ENCODE data around the gene PKIB.

The PKIB gene

DNA sequence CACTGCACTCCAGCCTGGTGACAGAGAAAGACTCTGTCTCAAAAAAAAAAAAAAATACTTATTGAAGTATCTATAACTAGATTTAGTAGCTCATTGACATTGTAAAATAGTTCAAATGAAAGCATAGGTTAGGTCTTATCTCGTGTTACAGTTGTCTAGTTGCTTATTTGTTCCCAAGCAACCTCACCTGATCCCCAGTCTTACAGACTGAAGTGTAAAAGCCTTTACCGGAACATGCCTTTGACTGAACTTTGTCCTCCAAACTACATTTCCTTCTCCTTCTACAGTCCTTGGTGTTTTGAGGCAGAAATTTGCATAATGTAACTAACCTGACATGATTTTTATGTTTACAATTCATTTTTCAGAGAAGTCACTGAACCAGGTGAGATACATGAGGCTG lies 61.0 kb downstream of the PKIB start:
- no peak for DNase-seq

DNA sequence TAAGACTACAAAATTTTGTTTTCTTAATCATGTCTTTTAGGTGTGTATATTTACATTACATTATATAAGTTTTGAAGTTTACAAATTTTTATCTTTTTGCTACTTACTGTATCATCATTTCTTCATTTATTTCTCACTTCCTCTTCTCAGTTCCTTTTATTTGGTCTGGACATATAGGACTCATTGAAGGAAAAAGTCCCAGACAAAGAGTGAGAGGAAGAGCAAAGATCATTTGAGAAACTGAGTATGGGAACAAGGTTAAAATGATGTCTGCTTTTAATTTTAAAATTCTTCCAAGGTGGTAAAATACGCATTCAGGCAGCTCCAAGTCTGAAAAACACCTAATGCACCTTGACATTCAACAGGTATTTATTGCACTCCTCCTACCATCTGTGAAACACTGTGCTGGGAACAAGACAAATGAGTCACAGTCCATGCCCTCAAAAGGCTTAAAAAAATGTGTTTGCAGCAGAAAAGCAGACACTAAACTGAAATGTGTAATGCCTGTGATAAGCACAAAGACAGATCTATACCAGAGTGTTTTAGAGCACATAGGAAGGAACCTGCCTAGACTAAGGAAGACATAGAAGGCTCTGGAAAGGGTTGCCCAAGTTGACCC lies 63.2 kb downstream of the PKIB start:
- DNase-seq: no peak

DNA sequence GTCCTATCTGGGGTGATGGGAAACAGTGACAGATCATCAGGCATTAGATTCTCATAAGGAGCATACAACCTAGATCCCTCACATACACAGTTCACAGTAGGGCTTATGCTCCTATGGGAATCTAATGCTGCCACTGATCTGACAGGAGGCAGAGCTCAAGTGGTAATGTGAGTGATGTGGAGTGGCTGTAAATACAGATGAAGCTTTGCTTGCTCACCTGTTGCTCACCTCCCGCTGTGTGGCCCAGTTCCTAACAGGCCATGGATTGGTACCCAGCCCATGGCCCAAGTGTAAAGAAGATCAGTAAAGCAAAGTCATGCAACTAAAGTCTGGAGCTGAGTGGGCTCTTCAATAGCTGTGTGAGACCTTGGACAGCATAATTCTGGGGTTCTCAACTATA lies 65.9 kb downstream of the PKIB start:
- DNase-seq: no peak

DNA sequence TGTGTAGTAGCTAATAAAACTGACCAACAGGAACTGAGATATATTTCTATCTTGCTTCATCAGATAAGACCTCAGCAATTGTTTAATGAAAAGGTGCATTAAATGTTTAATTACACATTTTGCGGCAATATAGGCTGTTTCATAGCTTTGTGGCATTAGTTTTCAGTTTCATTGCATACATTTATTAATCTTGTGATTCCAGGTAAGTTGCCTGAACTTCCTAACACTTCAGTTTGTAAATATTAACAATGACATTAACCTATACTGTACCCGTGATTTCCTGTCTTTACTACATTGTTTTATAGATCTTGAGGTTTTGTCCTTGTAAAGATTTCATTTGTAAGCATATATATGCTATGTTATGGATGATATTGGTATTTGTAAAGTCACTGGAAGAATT lies 66.5 kb downstream of the PKIB start:
- no peak for DNase-seq

DNA sequence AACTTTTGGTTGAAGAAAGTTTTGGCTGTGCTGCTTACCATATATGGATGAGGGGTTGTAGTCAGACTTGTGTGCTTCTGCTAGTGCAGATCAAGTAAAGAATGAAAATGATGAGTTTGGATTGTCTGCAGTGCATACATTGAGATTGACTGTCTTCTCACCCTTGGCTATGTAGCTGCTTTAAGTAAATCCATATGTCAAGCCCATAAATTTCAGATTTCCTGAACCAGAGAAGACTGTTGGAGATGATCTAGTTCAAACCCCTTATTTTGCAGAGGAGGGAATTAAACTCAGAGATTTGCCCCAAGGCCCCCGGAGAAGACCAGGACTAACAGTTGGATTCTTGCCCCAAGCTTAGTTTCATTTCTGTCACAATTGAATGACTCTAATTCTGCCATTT lies 67.2 kb downstream of the PKIB start:
- DNase-seq: no peak

DNA sequence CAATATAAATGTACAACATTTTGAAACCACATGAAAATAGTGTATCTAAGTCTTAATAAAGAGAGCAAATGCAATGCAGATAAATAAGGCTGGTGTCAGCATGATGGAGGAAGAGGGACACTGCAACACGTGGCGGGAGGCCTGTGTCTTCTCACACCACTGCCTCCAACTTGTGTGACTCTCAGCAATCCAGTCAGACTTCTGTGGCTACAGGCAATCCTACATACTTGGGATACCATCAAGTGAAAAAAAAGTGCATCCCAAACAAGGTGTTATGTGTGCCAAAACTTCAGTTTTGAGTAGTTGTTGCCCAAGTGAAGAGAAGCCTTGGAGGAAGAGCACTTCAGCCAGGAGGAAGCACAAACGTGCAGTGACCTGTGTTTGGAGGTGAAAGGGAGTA lies 68.6 kb downstream of the PKIB start:
- no peak for DNase-seq

DNA sequence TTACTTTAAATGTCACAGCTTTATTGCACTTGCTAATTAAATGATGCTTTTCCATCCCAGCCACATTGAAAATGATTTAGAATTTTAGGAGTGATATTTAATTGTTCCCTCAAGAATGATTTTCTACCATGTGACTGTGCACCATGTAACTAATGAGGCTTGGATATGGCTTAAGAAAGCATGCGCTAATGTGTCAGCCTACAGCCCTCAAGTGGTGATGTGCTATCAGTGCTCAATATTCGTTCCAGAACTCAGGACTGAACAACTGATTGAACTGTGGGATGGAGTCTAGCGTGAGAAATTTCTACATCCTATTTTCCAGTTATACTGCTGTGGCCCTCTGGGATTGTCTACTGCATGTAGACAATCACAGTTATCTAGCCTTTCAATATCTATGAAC lies 71.5 kb downstream of the PKIB start:
- DNase-seq: no peak

DNA sequence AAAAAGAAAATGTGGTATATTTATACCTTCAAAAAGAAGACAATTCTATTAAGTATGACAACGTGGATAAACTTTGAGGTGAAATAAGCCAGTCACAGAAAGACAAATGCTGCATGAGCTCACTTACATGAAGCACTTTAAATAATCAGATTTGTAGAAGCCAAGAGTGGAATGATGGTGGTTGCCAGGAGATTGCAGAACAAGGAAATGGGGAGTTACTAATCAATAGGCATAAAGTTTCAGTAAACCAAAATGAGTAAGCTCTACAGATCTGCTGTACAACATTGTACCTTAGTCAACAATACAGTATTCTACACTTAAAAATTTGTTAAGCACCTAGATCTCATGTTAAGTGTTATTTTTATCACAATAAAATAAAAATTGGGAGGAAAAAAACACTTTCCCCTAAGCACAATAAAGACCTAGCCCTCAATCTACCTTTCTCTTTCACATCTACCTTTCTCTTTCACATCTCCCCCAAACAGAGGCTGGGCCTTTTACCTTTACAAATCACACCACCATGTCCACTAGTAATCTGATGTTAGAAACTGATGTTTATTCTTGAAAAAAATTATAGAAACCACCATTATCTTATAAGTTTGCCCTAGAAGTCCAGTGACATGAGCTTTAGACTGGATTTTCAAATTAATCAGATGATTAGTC lies 73.9 kb downstream of the PKIB start:
- no peak for DNase-seq

DNA sequence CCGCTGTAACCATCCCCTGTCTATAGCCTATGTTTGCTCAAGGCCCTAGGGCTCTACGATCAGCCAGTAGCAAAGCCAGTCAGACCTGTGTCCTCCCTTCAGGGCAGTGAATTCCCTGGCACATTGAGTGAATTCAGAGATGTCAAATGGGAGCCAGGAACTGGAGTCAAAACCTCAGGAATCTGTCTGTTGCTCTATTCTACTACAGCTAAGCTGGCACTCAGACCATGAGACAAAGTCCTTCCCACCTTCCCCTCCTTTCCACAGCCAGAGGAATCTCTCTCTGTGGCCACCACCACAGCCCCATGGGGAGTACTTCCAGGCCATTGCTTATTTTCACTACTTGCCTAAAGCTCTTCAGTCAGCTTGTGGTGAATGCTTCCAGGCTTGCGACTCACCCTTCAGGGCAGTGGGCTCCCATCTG lies 82.0 kb downstream of the PKIB start:
- no peak for DNase-seq

DNA sequence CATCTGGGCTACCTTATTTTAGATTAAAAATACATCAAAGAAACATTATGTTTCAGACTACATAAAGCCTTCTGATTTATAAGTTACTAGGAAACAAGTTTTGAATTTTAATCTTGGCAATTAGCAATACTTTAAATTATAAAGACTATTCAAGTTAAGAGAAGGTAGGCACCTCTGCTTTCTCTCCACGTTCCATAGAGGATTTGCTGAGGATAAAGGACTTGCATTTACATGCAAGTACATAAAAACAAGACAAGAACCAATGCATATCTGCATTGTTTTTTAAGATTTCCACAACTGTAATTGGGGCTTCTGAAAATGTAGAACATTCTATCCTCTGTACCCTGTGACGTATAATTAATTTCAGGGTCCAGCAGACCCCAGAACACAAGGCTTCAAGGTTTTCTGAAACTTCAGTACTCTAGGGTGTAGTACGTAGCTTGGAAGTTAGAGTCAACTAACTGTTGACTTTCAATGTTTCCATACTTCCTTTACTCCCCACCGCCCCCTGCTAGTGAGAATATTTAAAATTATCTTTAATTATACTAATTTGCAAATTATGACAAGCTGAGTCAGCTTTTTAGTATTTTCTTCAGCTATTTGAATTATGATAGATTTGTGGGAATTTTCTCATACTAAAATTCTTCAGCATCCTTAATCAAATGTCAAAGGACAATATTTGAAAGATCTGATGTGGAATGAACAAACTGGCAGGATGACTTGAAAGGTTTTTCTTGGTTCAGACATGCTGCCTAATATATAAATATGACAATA lies 82.8 kb downstream of the PKIB start:
- no peak for DNase-seq

DNA sequence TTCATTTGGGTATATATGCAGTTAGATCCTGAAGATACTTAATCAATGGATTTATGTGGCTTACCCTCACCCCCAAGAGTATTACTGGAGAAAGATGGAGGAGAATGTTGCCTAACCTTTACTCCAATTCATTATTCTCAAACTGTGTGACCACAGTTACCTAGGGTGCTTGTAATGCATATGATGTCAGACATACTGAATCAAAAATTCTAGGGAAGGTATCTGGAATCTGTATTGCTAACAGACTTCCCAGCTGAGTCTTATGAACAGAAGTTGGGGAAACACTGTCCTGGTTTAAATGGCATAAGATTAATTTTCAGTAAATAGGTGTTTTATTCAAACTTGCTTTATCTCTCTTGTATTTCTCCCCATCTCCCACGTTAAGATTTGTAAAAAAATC lies 83.9 kb downstream of the PKIB start:
- no peak for DNase-seq

DNA sequence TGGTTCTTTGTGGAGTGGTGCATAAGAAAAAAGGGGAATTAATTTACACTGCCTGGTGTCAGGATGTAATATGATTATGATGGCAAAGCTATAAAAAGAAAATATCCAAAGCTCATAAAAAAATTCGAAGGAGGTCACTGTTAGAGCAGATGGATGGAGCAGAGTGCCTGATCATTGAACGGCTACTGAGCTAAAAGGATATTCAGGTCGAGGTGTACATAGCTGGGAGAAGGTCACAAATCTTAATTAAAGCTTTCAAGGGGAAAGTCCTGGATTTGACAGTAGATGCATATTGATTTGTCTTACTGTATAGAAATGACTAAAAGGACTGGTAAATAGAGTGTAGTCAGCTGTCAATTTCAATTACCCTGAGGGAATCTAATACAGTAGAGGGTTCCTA lies 84.4 kb downstream of the PKIB start:
- peak; percentile 82 for DNase-seq

DNA sequence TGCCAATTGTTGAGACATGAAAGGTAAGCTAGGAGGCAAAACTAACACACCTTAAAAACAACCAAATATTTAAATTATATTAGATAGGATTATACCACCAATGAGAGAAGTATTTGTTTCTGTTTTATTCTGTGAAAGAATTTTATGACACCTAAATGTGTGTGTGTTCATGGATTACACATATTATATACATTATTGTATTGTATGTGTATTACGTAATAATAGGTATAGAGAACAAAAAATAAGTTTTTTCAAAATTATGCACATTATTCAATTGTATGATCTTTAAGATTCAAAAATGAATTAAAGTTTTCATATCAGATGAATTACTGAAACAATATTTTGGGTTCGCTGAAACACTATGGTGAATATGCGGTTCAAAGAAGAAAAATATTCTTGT lies 85.0 kb downstream of the PKIB start:
- DNase-seq: no peak

DNA sequence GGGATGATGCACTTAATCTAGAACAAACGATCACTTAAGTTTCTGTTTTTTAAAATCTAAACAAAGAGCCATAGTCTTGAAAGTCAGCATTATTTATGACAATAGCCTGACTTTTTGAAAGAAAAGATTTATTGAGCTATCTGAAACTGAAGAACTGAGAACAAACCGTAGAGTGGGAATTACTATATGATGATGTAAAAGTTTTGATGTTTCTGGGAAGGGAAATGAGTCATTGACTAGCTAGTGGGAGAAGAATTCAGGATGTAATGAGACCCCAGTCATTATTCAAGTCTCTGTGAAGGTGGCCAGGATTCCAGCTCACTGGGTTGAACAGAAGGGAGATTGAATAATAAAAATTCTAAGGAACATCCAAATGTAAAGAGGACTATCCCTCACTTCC lies 85.9 kb downstream of the PKIB start:
- DNase-seq: no peak

DNA sequence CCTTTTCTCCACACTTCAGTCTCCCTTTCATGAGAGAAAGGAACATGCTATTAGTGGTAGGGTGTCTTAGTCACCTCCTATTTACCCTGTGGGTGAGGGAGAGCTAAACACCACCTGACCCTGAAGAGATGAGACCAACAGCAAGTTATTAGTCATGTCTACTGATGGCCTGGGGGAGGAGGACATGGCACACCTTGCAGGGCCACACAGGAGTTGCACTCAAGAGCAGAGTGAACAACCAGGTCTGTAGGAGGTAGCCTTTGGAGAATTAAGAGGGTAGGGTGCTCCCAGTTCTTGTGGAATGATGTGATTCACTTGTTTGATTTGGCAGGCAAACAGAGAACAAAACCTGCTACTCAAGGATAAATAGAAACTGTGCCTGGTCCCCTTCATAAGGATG lies 86.6 kb downstream of the PKIB start:
- no peak for DNase-seq

DNA sequence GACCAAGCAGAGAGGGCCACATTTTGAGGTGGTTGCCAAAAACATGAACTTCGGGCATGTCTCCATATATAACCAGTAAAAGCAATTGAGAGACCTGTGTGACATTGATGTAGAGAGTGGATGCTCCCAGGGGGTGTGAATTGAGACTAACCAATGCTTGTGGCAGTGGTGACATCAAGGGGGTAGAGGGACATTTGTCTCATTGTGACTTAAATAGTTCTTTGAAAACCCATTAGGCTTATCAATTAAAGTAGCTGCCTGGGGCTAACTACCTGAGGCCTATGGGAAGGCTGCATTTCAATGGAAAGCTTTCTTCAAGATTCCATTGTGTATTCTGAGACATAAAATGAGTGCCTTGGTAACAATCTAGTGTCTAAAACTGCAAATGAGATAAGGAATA lies 87.3 kb downstream of the PKIB start:
- DNase-seq: no peak

DNA sequence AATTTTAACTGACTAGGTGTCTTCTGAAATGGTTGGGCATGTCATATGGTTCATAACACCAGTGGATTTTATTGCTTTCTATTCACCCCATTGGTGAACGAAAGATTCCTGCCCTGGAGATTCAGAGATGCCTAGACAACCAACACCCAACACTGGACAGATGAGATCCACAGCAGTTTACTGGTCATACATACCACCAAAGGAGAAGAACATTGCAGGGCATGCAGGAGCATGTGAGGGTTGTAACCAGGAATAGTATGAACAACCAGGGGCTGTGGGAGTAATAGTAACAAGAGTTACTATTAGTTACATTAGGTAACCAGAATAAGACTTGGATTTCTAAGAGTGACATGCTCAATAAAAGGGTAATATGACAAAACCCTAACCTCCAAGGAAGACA lies 91.5 kb downstream of the PKIB start:
- DNase-seq: no peak

DNA sequence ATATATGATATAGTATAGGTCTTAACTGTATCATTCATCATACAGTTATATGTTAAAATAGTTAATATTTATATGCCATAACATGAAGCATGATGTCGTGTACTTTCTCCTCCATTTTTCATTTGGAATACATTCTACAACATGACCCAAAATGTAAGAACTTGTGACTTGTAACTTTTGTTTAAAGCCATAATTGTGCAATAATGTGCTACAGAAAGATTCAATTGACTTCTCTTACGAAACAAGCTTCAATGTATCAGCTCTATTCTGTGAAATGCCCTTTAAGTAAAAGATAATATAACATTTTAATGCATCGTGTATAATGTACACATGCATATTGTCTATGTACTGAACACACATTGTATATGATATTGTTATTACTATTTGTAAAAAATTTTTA lies 92.6 kb downstream of the PKIB start:
- DNase-seq: no peak

DNA sequence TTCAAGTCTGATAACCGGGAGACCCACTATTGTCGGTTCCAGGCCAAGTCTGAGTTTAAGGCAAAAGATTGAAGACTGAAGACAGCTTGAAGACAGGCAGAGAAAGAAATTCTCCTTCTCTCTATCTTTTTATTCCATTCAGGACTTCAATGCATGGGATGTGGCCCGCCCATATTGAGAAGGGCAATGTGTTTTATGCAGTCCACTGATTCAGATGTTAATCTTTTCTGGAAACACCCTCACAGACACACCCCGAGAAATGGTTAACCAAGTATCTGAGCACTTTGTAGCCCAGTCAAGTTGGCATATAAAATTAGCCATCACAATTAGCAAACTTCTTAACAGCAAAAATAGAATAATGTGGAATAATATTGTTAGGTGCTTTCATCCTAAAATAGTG lies 93.9 kb downstream of the PKIB start:
- DNase-seq: no peak

DNA sequence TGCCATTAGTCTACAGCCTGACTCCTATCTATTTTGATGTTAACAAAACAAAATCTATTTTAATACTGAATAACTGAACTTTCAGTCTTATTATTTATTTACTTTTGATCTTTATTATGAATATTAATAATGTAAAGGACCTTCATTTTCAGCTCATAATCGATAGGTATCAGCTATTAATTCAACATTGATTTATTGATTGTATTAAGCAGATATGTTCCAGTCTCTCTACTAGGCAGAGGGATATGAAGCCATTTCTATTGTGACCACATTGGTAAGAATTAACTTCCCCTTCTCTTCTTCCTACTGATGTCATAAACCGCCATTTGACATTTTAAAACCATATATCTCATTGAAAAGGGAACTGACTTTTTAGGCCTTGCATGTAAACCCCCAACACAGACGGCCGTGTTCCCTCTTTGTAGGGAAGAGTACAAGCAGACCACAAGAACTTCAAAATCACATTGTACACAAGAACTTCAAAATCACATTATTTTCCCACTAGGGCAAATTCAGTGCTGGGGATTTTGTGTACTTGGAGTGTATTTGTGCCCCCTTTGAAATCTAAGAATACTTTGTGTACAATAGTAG lies 99.8 kb downstream of the PKIB start:
- DNase-seq: no peak

DNA sequence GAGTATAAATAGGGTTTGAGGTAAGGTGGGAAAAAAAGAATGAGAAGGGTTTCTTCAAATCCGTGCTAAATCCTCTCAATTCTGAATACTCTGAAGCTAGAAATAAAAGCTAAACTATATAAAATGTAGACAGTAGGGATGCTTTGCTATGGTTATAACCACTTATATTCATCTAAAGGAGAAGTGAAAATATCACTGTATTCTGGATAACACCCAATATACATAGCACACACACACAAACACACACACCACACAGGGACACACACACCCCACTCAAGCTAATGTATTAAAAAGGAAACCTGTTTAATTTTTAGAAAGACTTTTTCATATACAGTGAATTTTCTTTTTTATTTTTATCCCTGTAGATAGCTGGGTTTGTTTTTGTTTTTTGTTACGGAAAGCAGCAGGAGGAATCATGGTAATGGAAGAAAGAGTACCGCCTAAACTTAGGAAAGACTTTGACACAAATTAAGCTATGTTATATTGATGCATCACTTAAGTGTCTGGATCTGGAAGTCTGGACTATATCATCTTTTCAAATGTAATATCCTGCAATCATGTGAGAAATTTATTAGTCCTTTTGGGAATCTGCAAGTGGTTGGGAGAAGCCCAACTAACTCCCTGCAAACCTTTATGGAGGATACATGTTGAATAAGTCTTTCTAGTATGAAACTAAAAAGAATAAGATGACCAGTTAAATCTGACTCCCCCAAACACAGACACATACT lies 100.9 kb downstream of the PKIB start:
- DNase-seq: no peak

DNA sequence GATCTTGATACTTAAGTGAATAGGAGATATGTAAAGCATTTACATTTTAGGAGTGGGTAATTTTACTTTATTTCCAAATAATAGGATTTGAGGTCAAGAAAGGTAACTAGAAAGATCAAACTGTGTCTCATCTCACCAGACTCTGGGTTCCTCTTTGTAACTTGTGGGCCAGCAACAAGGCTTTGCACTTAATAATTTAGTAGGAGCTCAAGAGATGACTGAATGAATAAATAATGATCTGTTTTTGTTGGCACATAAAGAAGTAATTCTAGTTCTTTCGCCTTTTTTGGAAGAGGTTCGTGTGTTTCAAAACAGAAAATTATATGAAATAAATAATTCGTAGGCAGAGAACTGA lies 101.9 kb downstream of the PKIB start:
- DNase-seq: peak; percentile 19

DNA sequence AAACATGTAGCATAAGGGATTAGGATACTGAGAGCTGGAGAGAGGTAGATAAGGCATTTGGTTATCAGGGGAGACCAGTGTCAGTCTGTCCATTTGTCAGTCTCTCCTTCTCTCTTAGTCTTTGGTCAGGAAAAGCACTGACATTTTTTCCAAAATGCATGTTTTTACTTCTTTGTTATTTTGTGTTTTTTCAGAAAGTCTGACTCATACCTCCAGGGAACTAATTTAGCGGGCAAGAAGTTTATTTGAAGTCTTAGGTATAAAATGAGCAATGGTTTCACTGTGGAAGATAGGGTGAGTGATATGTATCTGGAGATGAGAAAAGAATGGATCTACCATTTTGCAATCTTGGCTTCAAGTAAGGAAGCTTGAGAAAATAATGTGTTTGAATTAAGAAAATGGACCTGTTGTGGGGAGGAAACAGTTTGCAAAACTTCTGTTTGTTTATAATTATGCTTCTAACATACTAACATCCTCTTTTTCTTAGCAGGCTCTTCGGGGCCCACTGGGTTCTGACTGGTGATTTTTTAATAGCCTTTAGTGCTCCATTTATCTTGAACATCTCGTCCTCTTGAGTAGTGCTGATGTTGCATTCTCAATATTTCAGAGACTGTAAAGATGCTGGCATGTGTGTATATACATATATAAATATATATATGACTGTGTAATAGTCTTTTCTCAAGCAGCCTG lies 102.4 kb downstream of the PKIB start:
- DNase-seq: no peak

Data from eye (tissue), 1 donor.